BLaER1 treated with 17β-estradiol and CSF1 and Interleukin-3, amounts not matched to agents 10 nM and 100 nM (cell line): ENCODE results near the gene INPP1.

Experiments
- H3K27ac ChIP-seq, 11 experiments: shearing (Covaris generic); formaldehyde crosslinking; 2 replicates each; pipeline ENCODE4 v1.8.1; 2022
- H3K27me3 ChIP-seq, 11 experiments: shearing (Covaris generic); formaldehyde crosslinking; 2 replicates each; pipeline ENCODE4 v1.8.1; 2022
- H3K36me3 ChIP-seq, 11 experiments: shearing (Covaris generic); formaldehyde crosslinking; 2 replicates each; pipeline ENCODE4 v1.8.1; 2022
- H3K4me1 ChIP-seq, 10 experiments: shearing (Covaris generic); formaldehyde crosslinking; 2 replicates each; pipeline ENCODE4 v1.8.1; 2022
- H3K4me2 ChIP-seq, 11 experiments: shearing (Covaris generic); formaldehyde crosslinking; 2 replicates each; pipeline ENCODE4 v1.8.1; 2022
- H3K4me3 ChIP-seq, 10 experiments: shearing (Covaris generic); formaldehyde crosslinking; 2 replicates each; pipeline ENCODE4 v1.8.1; 2022
- H3K9ac ChIP-seq, 11 experiments: shearing (Covaris generic); formaldehyde crosslinking; 2 replicates each; pipeline ENCODE4 v1.8.1; 2022
- H3K9me3 ChIP-seq, 11 experiments: shearing (Covaris generic); formaldehyde crosslinking; replicated peaks in 1 of 11; 2 replicates each; pipeline ENCODE4 v1.8.1; 2022
- H4K20me1 ChIP-seq, 11 experiments: shearing (Covaris generic); formaldehyde crosslinking; 2 replicates each; pipeline ENCODE4 v1.8.1; 2022
- Cebpa-rat ChIP-seq, 11 experiments: shearing (Covaris generic); IDR thresholded peaks; 2 replicates each; pipeline ENCODE4 v1.8.1; 2022

INPP1 gene

DNA sequence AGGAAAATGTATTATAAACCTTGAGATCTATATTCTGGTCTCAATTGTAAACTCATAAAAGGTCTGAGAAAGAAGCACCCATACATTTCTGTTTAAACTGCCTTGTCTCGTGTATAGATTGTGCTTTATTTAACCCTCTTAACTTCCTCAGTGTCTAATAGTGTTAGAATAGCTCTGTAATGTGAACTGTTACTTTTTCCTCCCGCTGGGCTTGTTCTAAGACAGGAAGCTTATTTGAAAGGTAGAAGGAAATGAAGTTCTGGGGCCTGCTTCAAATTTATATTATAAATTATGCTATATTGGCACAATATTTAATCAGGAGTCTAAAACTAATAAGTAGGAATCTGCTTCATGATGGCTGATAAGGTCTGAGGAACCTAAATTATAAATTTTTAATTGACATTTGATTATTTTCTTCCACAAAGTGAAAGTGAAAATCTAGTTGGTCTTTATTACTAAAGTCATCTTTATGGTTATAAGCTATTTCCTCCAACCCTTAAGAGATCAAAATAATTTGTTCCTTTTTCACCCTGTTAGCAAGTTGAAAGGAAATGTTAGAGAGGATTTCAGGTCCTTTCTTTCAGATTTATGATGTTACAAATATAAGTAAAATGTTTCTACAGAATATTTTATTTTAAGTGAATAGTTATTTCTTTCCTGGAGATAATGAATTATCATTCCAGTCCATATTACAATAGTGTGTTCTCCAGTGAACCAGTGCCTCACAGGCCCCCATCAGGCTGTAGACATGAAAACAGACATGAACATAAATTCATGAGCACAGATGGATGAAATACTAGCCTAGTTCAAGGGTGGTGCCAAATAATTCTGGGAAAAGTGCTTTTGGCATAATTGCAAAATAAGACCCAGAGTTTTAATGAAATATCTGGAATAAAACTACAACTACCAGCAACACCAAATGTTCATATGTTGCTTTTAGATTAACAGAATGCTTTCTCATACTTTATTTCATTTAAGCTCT is 72.7 kb downstream of the INPP1 start:
- H3K9ac ChIP-seq = peak overlapping the region in 1 of 11 experiments; percentile 28; a peak in 2 of 22 replicates
- H3K27me3 ChIP-seq = no peaks in the 10 kb centered on the region
- TF ChIP-seq Cebpa-rat (IDR thresholded peaks at IDR 0.05) = no peak
- no peaks in the 10 kb centered on the region for H3K9me3 ChIP-seq
- no peaks in the 10 kb centered on the region for H4K20me1 ChIP-seq
- no peak overlapping the region for H3K4me3 ChIP-seq
- H3K4me2 ChIP-seq = peak overlapping the region; percentile 8 to 45 (median 33); a peak in 14 of 22 replicates
- peaks cover 14 to 46% (median 27%) of the 10 kb centered on the region in 10 experiments for H3K4me1 ChIP-seq
- no peaks in the 10 kb centered on the region for H3K36me3 ChIP-seq
- peak overlapping the region in 2 of 11 experiments; percentile 2 to 22; a peak in 4 of 22 replicates for H3K27ac ChIP-seq

DNA sequence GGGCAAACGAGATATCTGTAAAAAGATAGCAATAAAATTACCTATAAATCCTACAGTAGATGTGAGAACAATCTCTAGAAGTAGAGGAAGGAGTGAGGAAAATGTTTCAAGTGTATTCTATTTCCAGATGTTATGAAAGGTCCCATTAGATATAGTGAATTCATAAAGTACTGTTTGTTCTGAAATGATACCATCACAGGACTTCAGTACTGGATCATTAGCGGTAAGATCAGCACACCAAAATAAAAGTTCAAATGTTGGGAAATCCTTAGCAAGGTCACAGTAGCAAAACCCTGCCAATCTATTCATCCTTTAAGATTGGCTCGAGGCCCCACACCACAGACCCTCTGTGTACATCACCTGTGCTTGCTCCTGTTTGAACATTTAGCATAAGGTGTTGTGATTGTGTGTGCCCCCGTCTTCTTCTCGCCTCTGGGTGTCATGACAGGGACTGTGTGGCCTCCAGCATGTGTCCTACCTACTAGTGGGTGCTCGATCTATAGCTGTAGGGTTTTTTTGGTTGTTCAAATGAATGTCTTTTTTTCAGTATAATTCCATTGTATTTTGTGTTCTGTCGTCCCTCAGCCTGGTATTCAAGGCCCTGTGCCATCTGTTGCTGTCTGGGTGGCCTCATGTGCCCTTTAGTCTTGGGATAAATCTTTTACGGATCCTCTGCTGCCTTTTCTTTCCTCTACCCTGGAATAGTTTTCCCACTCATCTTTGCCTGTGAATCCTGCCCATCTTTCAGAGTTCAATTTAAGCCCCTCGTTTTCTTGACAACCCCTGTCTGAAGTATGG is 73.9 kb downstream of the INPP1 start:
- TF ChIP-seq Cebpa-rat (IDR thresholded peaks at IDR 0.05) = no peak
- peaks cover 14 to 43% (median 27%) of the 10 kb centered on the region in 10 experiments for H3K4me1 ChIP-seq
- H3K27ac ChIP-seq = no peak overlapping the region
- H3K4me3 ChIP-seq = no peak overlapping the region
- no peaks in the 10 kb centered on the region for H3K9me3 ChIP-seq
- no peak overlapping the region for H3K4me2 ChIP-seq
- no peaks in the 10 kb centered on the region for H4K20me1 ChIP-seq
- no peaks in the 10 kb centered on the region for H3K36me3 ChIP-seq
- no peaks in the 10 kb centered on the region for H3K27me3 ChIP-seq
- H3K9ac ChIP-seq = no peak overlapping the region

DNA sequence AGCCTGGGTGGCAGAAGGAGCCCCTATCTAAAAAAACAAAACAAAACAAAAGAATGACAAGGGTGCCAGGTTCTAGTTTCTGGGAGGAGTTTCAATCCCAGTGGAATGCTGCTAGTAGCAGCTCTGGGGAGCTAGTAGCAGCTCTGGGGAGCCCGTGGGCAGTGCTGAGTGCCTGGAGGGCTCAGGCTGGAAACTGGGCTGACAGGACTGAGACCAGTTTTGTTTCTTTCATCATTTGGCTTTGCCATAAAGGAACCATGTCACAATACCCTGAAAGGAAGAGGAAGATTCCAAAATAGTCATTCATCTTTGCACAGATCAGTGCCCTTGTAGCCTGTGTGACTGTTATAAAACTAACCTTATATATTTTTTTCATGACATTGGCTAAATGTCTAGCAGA is 75.3 kb downstream of the INPP1 start:
- H3K9me3 ChIP-seq = no peaks in the 10 kb centered on the region
- peak overlapping the region; percentile 1 to 70 (median 42); a peak in 19 of 22 replicates for H3K4me2 ChIP-seq
- H3K4me1 ChIP-seq = peaks cover 14 to 34% (median 26%) of the 10 kb centered on the region in 10 experiments
- no peak overlapping the region for H3K4me3 ChIP-seq
- H4K20me1 ChIP-seq = no peaks in the 10 kb centered on the region
- H3K9ac ChIP-seq = no peak overlapping the region; a peak in 1 of 22 replicates
- peak overlapping the region in 4 of 11 experiments; percentile 1 to 48 (median 32); a peak in 6 of 22 replicates for H3K27ac ChIP-seq
- no peak for TF ChIP-seq Cebpa-rat (IDR thresholded peaks at IDR 0.05)
- no peaks in the 10 kb centered on the region for H3K27me3 ChIP-seq
- no peaks in the 10 kb centered on the region for H3K36me3 ChIP-seq

DNA sequence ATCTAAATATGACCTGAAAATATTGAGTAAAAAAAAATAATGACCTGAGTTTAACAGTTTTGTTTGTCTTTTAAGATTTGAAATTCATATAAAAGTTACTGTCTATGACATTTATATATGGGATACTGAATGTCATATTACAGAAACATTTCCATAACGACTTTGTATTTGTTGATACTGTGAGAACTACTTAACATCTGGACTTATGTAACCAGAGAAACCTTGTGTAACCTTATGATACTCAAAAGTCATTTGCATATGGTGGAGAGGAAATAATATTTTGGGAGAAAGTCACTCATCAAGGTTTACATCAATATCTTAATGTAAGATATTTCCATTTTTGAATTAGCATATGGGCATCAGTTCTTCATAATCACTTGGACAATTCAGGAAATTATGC is 77.4 kb downstream of the INPP1 start:
- Histone ChIP-seq H3K4me2 (no peak overlapping the region), H3K4me3 (no peak overlapping the region), H3K36me3 (no peaks in the 10 kb centered on the region), H3K9ac (no peak overlapping the region), H3K4me1 (peaks cover 10 to 31% (median 19%) of the 10 kb centered on the region in 10 experiments), H3K27ac (no peak overlapping the region), H3K9me3 (no peaks in the 10 kb centered on the region), H3K27me3 (no peaks in the 10 kb centered on the region), H4K20me1 (no peaks in the 10 kb centered on the region)
- no peak for TF ChIP-seq Cebpa-rat (IDR thresholded peaks at IDR 0.05)
